GM21423 (cell line): ENCODE data around the gene PHACTR3.

ENCODE experiments used
- ATAC-seq: cut with Tn5 transposase; IDR thresholded peaks from one replicate; pipeline ENCODE4 v1.9.1; 2021; ENCODE audit warnings: mild to moderate bottlenecking, moderate library complexity; ENCODE audit not compliant: unreplicated experiment

PHACTR3 gene

DNA sequence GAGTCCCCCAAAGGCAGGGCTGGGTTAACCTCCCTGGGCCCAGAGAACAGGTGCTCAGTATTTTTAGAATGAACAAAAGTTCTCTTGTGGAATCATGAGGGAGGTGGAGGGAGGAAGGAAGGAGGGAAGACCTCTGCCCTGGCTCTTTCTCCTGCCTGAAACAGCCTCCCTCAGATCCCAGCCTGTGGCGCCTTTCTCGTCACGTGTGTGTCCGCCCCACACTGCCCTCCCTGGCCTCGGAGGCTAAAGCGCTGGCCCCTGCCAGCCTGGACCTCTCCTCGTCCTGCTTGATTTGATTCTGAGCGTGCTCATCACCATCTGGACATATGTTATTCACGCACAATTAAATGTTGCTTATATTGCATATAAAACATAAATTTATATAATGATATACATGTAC is 40.9 kb downstream of the PHACTR3 start:
- ATAC-seq: no peak

DNA sequence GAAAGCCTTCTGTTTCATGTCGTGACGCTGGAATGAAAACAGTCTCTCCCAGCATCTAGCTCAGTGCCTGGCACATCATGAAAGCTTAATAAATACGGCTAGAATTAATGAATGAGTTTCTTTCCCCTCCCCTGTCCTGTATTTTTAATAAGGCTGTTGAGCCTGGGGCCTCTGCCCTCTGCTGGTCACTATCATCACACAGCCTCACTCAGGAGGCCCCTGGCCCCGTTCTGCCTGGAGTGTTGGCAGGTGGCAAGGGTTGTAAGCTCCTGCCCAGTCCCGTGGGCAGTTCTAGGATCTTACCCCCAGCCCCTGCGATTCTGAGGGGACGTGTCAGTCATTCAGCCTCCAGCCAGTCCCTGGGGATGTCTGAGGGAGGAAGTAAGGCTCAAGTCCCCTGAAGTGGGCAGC is 41.4 kb downstream of the PHACTR3 start:
- ATAC-seq: no peak

DNA sequence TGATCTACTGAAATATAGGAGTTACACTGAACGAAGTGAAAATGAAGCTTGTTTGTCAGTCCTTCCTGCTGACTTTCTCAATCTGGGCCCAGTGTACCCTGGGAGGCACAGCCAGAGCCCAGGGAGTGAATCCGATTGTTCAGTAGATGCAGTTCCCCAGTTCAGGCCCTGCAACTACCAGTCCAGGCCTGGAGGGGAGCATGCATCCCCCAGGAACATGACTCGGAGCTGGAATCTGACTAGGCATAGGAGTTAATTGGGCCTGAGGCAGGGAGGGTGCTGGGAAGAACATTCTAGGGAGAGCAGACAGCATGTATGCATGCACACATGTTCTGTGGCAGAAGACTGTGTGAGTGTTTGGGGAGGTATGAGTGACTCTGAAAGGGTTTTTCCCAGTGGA is 42.1 kb downstream of the PHACTR3 start:
- ATAC-seq: no peak

DNA sequence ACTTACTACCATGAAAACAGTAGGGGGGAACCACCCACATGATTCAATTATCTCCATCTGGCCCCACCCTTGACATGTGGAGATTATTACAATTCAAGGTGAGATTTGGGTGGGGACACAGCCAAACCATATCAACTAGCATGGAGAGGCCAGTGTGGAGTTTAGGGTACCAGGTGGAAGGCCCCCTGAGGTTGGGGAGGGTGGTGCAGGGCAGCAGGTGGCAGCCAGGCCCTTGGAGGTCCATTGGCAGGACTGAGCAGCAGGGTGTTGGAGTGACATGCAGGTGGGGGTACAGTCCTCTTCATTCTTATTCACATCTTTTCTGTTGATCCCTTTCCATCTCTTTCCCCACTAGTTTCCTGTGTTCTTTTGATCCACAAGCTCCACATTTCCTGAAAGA is 42.9 kb downstream of the PHACTR3 start:
- ATAC-seq: no peak

DNA sequence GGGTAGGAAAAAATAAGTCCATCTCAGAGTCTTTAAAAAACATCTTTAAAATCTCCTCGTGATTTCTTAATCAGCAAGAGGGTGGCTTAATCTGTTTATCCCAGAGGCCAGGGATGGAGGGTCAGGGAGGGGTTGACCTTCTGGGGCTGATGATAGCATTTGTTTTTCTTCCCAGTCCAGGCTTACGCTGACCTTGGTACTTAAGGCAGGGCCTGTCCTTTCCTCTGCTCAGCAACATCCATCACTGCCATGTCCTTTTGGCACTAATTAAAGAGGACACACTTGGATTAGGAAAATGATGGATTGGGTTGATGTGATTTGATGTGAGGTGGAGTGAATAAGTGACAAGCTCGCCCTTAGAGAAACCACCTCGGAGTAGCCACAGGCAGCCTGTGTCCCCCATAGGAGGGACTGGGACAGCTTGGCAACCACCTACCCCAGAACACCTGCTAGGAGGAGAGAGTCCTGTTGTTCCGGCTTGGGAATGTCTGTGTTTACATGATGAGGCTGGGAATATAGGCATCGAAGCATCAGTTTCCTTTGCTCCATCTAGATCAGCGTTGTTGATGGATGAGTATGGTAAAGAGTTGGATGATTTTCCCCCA is 44.2 kb downstream of the PHACTR3 start:
- ATAC-seq: no peak

DNA sequence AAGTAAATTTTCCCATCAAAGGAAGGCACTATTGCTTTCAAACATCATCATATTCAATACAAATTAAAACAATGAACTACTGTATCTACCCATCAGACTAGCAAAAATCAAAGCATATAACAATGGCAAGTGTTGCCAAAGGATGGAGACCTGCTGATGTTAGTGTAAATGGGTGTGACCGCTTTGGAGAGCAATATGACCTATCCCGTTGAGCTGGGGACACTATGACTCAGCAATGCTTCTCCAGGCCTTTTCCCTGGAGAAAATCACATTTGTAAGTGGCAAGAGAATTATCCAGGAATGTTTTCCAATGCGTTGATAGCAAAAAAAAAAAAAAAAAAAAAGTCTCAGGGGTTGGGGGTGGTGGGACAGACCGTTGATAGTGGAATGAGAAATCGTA is 46.1 kb downstream of the PHACTR3 start:
- no peak for ATAC-seq

DNA sequence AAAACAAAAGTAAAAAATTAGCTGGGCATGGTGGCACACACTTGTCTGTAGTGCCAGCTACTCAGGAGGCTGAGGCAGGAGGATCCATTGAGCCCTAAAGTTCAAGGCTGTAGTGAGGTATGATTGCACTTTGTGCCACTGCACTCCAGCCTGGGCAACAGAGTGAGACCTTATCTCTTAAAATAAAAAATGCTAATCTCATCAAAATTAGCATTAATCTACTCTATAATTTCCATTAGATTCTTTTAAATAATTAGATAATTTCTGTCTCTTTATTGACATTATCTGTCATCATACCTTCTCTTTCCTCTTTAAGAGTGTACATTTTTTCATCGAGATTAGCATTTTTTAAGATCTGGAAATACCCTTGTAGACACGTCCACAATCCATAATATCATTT is 48.0 kb downstream of the PHACTR3 start:
- ATAC-seq: no peak

DNA sequence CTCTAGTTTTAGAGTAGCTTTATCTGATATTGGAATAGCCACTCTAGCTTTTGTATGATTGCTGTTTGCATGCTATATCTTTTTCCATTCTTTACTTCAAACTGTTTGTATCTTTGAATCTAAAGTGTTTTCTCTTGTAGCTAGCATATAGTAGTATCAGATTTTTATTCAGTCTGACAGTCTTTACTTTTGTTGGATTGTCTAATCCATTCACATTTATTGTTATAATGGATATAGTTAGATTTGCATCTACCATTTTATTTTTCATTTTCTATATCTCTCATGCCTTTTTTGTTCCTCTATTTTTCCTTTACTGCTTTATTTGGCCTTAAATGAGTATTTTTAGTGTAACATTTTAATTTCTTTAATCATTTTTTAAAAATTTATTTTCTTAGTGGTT is 52.1 kb downstream of the PHACTR3 start:
- no peak for ATAC-seq

DNA sequence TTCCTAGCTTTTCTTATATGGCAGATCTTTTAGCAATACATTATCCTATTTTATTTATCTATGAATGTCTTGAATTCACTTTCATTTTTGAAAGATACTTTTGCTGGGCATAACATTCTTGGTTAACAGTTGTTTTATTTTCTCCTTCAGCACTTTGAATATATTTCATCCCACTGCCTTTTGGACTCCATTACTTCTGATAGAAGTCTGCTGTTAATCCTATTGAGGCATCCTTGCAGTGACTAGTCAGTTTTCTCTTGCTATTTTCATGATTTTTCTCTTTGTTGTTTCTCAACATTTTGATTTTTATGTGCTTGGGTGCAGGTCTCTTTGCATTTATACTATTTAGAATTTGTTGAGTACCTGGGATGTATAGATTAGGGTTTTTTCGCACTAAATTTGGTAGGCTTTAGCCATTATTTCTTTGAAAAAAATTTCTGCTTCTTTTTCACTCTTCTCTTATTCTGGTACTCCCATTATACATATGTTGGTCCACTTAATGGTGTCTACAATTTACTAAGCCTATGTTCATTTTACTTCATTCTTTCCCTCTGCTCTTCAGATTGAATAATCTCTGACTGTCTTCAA is 53.2 kb downstream of the PHACTR3 start:
- no peak for ATAC-seq

DNA sequence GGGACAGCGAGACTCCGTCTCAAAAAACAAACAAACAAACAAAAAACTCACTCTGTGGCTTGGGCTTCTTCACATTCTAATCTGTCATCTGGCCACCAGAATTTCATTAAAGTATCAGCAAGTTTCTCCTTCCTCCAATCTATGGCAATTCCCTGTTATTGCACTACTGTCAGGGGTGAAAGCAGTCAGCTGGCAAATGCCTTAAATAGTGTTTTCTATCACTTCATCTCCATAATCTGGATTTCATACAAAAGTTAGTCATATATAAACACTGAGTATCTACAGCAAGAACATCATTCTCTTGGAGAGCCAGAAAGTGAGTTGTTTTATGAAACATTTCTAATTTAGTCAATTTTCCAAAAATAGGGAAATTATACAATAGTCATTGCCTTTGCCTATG is 56.1 kb downstream of the PHACTR3 start:
- ATAC-seq: no peak

DNA sequence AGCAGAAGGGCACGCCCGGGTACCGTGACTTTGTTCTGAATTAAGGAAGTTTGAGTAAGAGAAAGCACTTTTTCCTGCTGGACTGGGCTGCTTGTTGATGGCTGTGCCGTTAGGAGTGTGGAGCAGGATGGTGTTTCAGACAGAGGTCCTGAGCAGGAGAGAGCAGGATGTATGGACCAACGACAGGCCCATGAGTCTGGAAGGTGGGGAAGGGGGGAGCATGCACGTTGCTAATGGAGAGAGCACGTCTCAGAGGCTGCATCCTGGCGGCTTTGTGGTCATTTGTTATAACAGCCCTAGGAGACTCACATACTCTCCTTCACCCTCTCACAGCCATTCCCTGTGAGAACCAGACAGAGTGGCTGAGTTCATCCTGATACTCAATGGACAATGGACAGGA is 56.8 kb downstream of the PHACTR3 start:
- ATAC-seq: no peak

DNA sequence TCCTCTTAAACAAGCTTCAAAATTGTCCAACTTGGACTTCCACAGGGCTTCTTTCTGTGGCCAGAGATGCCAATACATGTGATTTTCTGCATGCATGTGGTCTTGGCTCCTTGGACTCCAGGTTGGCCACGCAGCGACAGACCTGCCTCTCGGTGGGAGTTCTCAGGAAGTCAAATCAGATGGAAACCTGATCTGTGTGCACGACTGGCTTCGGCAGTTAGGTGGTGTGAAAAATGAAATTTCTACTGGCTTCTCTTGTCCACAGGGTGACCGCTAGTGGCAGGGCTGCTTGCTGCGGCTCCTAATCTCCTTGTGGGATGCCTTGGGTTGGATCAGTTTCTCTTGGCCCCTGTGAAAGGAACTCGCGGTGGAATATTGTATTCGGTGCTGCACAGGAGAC is 57.3 kb downstream of the PHACTR3 start:
- no peak for ATAC-seq

DNA sequence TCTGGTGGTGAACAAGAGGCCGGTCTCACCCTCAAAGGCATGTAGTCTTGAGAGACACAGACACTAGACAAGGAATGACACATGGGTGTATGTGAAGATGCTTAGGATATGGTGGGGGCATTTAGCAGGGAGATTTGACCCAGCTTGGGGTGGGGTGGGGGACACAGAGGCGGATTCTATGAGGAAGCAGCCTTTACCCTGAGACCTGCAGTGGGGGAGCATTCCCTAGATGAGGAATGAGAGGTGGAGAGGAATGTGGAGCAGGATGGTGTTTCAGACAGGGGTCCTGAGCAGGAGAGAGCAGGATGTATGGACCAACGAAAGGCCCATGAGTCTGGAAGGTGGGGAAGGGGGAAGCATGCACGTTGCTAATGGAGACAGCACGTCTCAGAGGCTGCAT is 57.8 kb downstream of the PHACTR3 start:
- ATAC-seq: no peak

DNA sequence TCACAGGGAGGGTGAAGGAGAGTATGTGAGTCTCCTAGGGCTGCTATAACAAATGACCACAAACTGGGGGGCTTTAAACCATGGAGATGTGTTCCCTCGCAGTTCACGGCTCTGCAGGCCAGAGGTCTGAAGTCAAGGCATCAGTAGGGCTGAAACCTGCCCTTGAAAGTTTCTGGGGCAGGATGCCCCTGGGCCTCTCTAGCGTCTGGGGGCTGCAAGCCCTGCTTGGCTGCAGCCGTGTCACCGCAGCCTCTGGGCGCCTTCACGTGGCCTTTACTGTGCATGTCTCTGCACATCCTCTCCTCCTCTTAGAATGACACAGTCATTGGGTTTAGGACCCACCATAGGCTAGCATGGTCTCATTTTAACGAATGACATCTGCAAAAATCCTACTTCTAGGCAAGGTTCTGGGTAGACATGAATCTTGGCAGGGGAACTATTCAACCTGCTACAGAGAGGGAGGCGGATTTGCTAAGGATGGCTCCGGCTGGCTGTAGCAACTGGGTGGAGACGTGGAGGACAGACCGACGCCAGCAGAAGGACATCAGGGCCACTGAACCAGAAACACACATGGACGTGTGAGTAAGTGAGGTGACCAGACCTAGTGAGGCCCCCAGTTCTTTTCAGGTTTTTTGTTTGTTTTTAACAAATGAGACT is 58.6 kb downstream of the PHACTR3 start:
- no peak for ATAC-seq

DNA sequence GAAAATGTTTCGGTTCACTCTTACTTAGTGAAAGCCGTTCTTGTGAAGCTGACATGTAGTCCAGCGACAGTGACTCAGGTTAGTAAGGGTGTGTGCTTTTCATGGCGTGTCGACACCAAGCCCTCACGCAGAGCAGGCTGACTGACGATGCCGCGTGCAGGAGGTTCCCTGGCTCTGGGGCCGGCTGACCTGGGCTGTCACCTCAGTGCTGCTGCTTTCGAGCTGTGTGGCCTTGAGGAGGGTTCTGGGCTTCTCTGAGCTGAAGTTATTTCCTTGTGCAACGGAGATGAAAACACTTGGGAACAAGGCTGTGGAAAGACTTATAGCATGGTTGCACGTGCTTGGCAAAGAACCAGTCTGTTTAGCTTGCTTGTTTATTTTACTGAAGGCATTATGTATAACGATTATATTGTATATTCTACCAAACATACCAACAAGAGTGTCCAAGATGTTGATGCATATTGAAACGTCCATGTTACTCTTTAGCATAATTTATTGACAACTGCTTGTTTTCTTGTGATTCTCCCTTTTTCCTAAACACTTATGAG is 59.2 kb downstream of the PHACTR3 start:
- no peak for ATAC-seq

DNA sequence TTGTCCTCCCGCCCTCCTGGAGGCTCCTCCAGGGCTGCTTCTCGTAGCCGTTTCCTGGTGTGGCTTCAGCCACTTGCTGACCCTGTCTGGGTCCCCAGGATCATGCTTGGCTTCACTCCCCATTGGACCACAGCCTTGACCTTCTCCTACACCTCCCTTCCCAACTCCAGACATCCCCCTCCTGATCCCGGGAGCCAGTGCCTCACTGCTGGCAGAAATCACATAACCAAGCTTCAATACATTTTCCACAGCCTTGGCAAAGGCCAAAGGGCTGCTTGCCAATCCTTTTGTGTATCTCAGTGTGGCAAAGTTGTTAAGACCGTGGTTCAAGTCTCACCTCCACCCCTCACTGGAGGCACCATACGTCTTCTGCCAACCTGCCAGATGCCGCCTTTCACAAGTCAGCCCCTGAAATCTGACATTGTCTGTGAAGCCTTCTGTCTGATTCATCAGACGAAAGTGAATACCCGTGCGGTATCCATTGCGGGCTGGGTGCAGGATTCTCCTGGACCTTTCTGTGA is 60.1 kb downstream of the PHACTR3 start:
- ATAC-seq: no peak

DNA sequence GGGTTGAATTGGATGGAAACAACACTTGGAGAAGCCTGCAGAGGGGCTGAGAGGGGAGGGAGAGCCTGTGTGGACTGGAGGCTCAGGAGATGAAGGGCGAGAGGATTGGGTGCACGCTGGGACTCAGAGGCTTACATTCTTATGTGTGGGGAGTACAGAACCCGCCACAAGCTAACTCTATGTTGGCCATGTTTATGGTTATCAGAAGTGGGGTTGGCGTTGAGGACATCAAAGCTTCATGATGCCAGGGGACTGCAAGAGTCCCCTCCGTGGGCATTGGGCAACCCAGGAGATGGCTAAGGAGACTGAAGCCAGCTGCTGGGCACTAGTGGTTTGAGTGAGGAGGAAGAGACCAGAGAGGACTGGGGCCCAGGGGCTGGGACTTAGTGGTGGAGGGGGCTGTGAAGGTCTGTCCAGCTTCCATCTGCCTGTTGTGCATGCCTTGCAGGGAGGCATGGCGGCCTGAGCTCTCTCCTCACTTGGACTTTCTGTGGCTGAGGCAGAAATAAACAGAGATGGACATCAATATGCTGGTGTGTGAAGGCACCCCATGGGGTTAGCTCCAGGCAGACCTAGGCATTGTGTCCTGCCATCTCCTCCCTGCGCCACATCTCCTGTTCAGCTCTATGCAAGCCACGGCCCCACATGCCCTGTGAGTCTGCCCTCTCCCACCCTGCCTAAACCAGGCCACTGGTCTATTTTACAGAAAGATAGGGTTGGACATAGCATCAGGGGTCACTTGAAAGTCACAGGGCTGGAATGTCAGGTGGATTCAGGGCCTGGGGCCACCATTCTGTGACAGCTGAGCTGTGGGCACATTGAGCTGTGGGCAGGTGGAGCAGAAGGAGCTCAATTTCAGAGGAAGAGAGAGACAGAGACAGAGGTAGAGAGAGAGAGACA is 61.6 kb downstream of the PHACTR3 start:
- no peak for ATAC-seq

DNA sequence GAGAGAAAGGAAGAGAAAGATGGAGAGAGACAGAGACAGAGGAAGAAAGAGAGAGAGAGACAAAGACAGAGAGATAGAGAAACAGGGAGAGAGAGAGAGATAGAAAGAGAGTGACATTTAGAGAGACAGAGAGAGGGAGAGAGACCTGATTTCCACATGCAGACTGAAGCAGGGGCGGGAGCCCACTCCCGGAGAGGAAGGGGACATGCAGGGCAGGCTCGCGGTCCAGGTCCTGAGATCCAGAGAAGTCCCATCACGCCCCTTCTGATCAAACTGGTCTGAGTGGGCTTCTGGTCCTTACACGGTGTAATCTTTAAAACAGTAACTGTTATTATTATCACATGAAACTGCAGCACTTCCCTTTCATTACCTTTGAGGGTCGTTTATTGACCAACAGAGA is 62.2 kb downstream of the PHACTR3 start:
- no peak for ATAC-seq

DNA sequence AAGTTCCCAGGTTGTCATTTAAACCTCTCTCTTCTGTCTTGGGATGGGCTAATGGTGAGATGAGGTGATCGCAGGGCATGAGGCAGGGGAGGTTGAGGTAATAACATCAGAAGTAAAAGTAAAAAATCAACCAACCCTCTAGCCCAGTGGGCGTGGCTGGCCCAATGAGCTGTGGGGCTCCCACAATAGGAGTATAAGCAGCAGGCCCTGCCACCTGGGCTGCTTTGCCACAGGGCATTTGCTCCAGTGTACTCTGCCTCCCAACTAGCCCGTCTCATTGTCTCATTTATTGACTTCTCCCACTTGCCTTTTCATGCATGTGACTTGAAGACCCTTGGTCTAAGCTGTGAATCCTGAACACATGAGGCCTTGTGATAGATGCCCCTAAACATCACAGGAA is 62.8 kb downstream of the PHACTR3 start:
- no peak for ATAC-seq

DNA sequence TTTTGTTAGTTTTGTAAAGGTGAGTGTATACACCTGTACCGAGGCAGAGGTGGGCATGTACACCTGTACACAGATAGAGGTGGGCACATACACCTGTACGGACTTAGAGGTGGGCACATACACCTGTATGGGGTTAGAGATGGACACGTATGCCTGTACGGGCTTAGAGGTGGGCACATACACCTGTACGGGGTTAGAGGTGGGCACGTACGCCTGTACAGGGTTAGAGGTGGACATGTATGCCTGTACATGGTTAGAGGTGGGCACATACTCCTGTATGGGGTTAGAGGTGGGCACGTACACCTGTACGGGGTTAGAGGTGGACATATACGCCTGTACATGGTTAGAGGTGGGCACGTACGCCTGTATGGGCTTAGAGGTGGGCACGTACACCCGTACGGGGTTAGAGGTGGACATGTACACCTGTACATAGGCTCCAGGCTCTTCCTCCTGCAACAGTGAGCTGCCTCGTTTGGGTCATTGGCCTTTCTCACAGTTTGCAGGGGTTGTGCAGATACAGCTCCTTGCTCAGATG is 63.7 kb downstream of the PHACTR3 start:
- ATAC-seq: no peak
